T-helper 17 cell (primary cell): ENCODE results near the gene ERRFI1. TPM values are rescaled to one million over a fixed set of nuclear protein-coding genes. Genes with fewer than 3 reads are reported as not detected.

Experiments
- ATAC-seq: fragments of 150-1000 bp; cut with Tn5 transposase; 2 replicates; pipeline ENCODE4 v1.10.0; 2021; ENCODE audit warnings: mild to moderate bottlenecking, moderate library complexity
- DNase-seq, 3 donors: peaks; one replicate each; pipeline versions ENCODE4 v3.0.0 to v3.0.0-alpha.2; 2020 to 2021
- H3K9me3 ChIP-seq: one replicate; pipeline ENCODE4 v1.7.0; 2013; ENCODE audit warnings: low read length, mild to moderate bottlenecking; ENCODE audit not compliant: control insufficient read depth, poor library complexity, severe bottlenecking
- H3K27ac Mint-ChIP-seq: one replicate; pipeline ENCODE4 v1.8.0; 2022; ENCODE audit warnings: mild to moderate bottlenecking, moderate library complexity, mixed read lengths
- H3K27me3 Mint-ChIP-seq: one replicate; pipeline ENCODE4 v1.8.0; 2022; ENCODE audit warnings: mixed read lengths
- H3K36me3 Mint-ChIP-seq: one replicate; pipeline ENCODE4 v1.8.0; 2022; ENCODE audit warnings: low read depth, mixed read lengths
- H3K4me1 Mint-ChIP-seq: one replicate; pipeline ENCODE4 v1.8.0; 2022; ENCODE audit warnings: mild to moderate bottlenecking, mixed read lengths
- H3K4me3 Mint-ChIP-seq: one replicate; pipeline ENCODE4 v1.8.0; 2022; ENCODE audit warnings: mild to moderate bottlenecking, moderate library complexity, mixed read lengths
- total RNA-seq, 4 donors: library from RNA in 2 of 4; stranded (reverse) in 2 of 4; gene quantifications; one replicate each; pipeline ENCODE4 v1.2.3 and lab custom pipeline; 2022 to 2026

ERRFI1 gene
- total RNA-seq, 2 donors from 2014 or later: 1.1 to 1.8 TPM

DNA sequence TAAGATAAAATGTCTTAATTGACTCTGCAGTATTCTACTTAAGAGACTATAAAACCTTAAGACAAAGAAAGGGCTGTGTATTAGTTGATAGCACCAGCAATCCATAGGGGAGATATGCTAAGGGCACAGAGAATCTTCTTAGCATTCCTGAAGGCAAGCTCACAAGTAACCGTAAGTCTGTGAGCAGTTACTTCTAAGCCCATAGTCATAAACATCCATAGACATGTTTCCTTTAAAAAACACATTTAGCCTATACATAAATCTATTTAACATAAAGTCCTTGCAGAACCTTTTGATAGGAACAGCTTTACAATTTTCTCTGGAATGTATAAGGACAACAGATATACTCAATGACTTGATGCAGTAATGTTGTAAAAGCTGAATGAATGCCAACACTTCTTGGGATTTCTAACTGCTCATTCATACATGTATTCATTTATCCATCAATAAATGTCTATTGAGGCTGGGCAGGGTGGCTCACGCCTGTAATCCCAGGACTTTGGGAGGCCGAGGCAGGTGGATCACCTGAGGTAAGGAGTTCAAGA is 6.3 kb upstream of the ERRFI1 start:
- Mint-ChIP-seq H3K4me3 (no peak overlapping the region), H3K4me1 (peaks cover 3% of the 10 kb centered on the region), H3K27me3 (peaks cover 6% of the 10 kb centered on the region), H3K27ac (no peak overlapping the region), H3K36me3 (peaks cover 3% of the 10 kb centered on the region)
- H3K9me3 ChIP-seq: no peaks in the 10 kb centered on the region
- DNase-seq (no peak), ATAC-seq (no peak)

DNA sequence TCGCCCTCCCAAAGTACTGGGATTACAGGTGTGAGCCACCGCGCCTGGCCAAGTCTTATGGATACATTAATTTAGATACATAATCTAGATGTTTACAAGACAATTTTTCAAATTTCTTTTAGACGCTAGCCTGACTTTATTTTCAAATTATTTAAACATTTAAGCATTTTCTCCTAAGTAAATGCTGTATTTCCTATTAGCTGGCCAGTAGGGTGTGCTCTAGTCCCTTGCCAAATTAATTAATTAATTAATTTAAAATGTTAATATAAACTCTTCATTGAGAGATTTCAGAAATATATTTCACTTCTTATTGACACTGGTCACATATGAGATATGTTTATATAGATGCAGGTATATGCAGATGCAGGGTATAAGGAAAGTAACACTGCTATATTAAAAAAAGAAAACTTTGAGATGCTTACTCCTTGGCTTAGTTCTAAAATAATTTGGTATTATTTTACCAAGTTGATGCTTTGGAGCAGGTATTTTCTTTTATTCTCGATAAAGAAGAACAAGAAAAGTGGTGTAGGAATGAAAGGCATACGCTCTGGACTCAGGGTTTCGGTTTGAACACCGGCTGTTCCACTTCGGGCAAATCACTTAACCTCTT is 5.2 kb upstream of the ERRFI1 start:
- peaks cover 3% of the 10 kb centered on the region for H3K36me3 Mint-ChIP-seq
- peaks cover 9% of the 10 kb centered on the region for H3K4me1 Mint-ChIP-seq
- no peak for DNase-seq
- H3K4me3 Mint-ChIP-seq: no peak overlapping the region
- ATAC-seq: peak; percentile 32
- H3K27ac Mint-ChIP-seq: no peak overlapping the region
- no peaks in the 10 kb centered on the region for H3K9me3 ChIP-seq
- H3K27me3 Mint-ChIP-seq: peaks cover 6% of the 10 kb centered on the region

DNA sequence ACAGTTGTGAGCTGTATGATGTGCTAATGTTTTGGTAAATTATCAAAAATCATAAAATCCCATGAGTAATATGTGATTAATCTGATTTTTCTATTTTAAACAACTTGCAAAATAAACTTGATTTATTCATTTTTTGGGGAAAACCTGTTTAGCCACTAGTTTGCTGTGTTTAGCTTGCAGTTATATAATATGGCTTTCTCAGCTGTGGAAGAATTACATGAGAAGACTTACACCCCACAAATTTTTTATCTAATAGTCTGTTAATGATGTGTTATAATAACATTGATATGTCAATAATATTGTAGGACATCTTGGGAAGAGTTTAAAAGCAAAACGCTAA is 2.4 kb upstream of the ERRFI1 start:
- H3K9me3 ChIP-seq: no peaks in the 10 kb centered on the region
- Mint-ChIP-seq H3K4me1 (peaks cover 11% of the 10 kb centered on the region), H3K27ac (no peak overlapping the region), H3K36me3 (peaks cover 4% of the 10 kb centered on the region), H3K27me3 (peaks cover 12% of the 10 kb centered on the region), H3K4me3 (no peak overlapping the region)
- DNase-seq (no peak), ATAC-seq (no peak)

DNA sequence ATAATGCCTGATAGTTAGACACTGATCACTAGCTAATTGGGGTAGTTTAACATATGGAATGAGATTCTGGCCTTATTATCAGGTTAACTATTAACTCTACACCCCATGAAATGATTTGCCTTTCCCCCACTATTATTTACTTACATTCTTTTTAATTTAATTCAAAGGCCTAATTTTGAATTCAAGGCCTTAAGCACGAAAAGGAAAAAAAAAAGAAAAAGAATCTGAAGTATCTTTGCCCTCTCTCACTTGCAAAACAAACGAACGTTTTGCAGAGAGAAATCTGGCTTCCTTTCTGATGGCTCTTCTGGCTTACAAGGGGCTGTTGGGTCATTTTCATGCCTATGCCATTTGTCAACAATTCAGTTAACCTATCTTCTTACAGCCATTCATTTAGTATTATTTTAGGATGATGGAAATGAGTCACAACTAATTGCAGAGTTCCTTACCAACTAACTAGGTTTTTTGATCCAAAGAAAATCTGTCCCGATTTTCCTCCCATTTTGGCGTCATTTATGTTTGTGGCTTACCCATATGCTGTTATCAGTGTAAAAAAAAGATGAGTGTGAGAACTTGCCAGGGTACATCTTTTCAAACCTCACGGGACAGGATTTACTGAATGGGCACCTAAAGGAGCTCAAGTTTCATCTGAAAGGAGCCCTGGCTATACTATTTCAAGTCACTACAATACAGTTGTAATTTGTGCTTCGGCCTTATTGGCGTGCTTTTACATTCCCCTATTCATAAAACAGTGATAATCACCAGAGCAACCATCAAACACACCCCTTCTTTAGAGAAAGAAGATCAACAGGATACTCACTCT is 1.9 kb upstream of the ERRFI1 start:
- DNase-seq (no peak), ATAC-seq (no peak)
- H3K27ac Mint-ChIP-seq: peak overlapping the region; percentile 85
- H3K9me3 ChIP-seq: no peaks in the 10 kb centered on the region
- peaks cover 4% of the 10 kb centered on the region for H3K36me3 Mint-ChIP-seq
- no peak overlapping the region for H3K4me3 Mint-ChIP-seq
- peaks cover 11% of the 10 kb centered on the region for H3K4me1 Mint-ChIP-seq
- H3K27me3 Mint-ChIP-seq: peaks cover 14% of the 10 kb centered on the region

DNA sequence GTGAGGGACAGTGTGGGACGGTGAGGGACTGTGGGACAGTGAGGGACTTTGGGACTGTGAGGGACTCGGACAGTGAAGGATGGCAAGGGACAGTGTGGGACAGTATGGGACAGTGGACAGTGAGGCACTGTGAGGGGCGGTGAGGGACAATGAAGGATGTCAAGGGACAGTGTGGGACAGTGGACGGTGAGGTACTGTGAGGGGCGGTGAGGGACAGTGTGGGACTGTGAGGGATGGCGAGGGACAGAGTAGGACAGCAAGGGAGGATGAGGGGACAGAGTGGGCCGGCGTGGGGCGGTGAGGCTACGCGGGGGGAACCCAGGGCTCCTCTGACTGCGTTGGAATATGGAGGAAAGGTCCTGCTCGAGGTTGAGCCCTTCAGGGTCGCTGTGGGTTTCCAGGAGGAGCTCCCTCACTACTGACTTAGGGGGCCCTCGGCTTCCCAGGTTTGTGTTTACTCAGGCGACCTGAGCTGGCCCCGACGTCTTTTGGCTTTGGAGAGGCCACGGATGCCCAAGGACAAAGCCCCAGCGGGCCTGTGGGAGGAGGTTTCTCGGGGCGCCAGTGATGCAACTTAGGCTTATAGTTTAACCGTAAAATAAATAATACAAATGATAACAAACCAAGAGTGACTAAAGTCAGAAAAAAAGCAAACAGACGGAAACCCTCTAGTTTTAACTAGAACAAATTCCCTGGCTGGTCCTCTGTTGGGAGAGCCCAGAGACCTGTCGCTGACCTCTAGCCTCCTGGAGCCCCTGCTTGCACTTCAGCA is 1.1 kb upstream of the ERRFI1 start:
- no peaks in the 10 kb centered on the region for H3K9me3 ChIP-seq
- ATAC-seq (no peak), DNase-seq (no peak)
- peak overlapping the region; percentile 87 for H3K4me3 Mint-ChIP-seq
- H3K36me3 Mint-ChIP-seq: peaks cover 4% of the 10 kb centered on the region
- H3K27ac Mint-ChIP-seq: peak overlapping the region; percentile 85
- H3K4me1 Mint-ChIP-seq: peaks cover 11% of the 10 kb centered on the region
- H3K27me3 Mint-ChIP-seq: peaks cover 21% of the 10 kb centered on the region

DNA sequence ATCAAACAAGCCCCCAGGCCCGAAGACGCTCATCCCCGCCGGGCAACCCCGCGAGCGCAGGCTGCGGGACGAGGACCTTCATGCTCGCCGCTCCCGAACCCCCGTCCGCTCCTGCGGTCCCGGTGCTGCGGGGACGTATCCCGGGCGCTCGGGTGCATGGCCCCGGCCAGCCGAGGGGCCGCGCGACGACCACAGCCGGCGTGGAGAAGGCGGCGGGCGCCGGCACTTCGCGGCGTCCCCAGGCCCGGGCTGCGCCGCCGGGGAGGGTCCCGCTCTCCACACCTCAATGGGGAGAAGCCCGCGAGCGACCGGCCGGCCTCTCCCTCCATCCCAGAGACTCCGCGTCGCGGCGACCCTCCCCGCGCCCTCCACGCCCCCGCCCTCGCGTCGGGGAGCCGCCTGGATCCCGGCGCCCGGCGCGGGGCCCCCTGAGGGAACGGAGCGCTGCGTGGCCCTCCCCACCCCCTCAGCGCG is 401 bp downstream of the ERRFI1 start:
- peaks cover 26% of the 10 kb centered on the region for H3K27me3 Mint-ChIP-seq
- no peaks in the 10 kb centered on the region for H3K9me3 ChIP-seq
- H3K4me3 Mint-ChIP-seq: peak overlapping the region; percentile 92
- peak overlapping the region; percentile 85 for H3K27ac Mint-ChIP-seq
- H3K4me1 Mint-ChIP-seq: peaks cover 11% of the 10 kb centered on the region
- H3K36me3 Mint-ChIP-seq: peaks cover 4% of the 10 kb centered on the region
- DNase-seq: no peak
- peak; percentile 18 for ATAC-seq

DNA sequence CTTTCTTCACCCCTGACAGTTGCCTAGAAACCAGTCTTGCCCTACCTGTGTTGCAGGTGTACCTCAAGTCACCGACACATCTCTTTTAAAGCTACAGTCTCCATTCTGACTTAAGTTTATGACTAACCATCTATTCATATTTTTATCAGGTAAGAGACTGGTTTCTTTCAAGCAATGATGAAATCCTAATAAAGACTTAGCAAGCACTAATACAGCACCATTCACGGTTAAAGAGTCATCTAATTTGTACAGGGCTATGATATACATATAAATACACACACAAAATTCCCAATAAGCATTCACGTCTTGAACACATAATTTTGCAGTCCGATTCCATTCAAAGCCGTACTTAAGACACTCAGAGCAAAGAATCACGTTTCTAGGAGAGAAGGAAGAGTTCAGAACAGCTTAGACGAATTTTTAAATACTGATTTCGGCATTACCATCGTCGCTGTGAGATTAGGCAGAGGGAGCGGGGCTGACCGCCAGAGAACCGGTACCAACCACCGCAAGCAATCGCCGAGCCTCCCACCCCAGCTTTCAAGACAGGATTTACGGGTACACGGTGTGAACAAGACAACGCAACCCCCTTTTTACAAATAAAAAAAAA is 943 bp downstream of the ERRFI1 start:
- Mint-ChIP-seq H3K4me1 (peaks cover 11% of the 10 kb centered on the region), H3K27ac (peak overlapping the region; percentile 85), H3K4me3 (peak overlapping the region; percentile 92), H3K27me3 (peaks cover 26% of the 10 kb centered on the region), H3K36me3 (peaks cover 4% of the 10 kb centered on the region)
- no peak for ATAC-seq
- no peaks in the 10 kb centered on the region for H3K9me3 ChIP-seq
- DNase-seq: no peak

DNA sequence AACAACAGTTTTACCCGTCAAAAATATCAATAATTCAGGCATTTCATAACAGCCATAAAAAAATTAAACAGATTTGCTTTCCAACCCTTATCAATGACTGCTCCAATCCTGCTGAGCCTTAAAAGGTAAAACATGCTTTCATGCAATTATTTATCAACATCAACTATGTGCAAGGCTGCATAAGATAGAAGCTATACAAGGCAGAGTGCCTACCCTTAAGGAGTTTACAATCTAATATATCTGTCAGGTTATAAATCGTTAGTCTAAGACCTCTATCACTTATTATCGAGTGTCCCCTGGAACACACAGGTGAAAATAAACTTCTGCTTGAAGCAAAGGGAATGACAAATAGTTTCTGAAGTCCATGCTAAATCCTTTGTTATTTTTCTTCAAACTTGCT is 1.8 kb downstream of the ERRFI1 start:
- H3K27ac Mint-ChIP-seq: no peak overlapping the region

DNA sequence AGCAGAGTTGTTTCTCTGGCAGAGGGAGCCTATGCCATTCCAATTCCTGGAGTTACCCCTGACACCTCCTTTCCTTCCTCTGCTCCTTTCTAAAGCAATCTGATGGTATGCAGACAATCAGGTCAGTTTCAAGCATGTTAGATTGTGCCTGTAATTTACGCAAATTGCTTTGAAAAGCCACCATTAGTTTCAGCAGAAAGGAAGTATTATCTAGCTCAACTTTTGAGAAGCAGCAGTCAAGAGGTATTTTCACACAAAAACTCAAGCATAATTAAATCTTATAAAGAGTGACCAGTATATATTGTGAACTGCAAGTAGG is 2.2 kb downstream of the ERRFI1 start:
- no peak for ATAC-seq
- Mint-ChIP-seq H3K27ac (no peak overlapping the region), H3K27me3 (peaks cover 32% of the 10 kb centered on the region), H3K4me1 (peaks cover 12% of the 10 kb centered on the region), H3K4me3 (no peak overlapping the region), H3K36me3 (peaks cover 4% of the 10 kb centered on the region)
- no peak for DNase-seq
- no peaks in the 10 kb centered on the region for H3K9me3 ChIP-seq

More for the DNA sequence above, 1.8 kb downstream of the ERRFI1 start:
- H3K9me3 ChIP-seq: no peaks in the 10 kb centered on the region
- peaks cover 11% of the 10 kb centered on the region for H3K4me1 Mint-ChIP-seq
- peaks cover 4% of the 10 kb centered on the region for H3K36me3 Mint-ChIP-seq
- no peak overlapping the region for H3K4me3 Mint-ChIP-seq
- no peak for DNase-seq
- ATAC-seq: no peak
- H3K27me3 Mint-ChIP-seq: peaks cover 28% of the 10 kb centered on the region

DNA sequence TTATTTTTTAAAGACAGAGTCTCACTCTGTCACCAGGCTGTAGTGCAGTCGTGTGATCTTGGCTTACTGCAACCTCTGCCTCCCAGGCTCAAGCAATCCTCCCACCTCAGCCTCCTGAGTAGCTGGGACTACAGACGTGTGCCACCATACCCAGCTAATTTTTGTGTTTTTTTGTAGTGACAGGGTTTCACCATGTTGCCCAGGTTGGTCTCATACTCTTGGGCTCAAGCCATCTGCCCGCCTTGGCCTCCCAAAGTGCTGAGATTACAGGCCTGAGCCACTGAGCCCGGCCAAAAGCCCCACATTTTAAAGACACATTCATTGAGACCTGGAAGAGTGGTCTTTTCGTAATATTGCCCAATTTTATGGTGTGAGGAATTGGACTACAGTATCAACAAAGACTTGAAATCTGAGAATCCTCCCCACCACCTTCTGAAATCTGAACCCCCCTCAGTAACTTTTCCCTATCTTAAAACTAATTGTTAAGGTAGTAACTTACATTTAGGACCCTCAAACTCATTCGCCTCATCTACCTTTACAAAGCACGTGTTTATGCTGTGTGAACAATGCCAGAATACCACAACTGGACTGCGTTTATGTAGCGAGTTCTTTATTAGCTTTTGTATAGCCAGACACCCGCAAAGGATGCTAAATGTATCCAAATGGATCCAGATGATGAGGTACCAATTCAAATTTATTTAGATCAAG is 2.7 kb downstream of the ERRFI1 start:
- peaks cover 37% of the 10 kb centered on the region for H3K27me3 Mint-ChIP-seq

DNA sequence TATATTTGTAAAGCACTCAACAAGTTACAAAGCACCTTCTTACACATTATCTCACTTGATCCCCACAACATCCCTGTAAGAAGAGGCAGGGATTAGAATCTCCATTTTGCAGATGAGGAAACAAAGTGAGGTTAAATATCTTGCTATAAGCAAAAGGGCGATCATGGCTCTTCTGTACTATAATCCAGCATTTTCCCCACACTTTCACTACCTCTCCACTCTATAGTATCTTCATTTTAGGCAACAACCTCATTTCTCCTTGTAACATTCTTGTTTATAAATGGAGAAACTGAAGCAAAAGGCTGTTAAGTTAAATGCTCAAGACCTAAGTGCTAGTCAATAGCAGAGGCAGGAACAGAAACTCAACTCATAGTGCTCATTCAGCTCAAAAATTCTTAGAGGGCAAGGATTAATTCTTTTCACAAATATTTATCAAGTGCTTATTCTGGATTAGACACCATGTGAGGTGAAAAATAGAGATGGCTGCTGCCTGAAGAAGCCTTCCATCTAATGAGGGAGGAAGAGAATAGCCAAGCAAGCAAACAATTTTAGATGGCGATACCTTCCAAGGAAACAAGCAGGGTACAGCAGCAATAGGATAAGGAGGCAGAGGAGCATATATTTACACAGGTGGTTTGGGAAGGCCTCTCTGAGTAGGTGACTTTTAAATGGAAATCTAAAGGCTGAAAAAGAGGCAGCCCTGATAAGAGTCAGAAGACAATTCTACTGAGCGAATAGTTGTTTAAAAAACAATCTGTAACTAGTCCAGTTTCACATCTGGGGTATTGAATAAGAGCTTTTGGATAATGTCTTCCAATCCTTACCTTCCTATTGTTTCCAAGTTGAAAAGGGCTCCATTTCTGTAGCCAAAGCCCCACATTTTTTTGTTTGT is 3.5 kb downstream of the ERRFI1 start:
- H3K4me1 Mint-ChIP-seq: peaks cover 15% of the 10 kb centered on the region
- H3K36me3 Mint-ChIP-seq: peaks cover 8% of the 10 kb centered on the region
- DNase-seq: no peak
- H3K27ac Mint-ChIP-seq: no peak overlapping the region
- peaks cover 44% of the 10 kb centered on the region for H3K27me3 Mint-ChIP-seq
- H3K9me3 ChIP-seq: no peaks in the 10 kb centered on the region
- H3K4me3 Mint-ChIP-seq: no peak overlapping the region
- no peak for ATAC-seq

More for the DNA sequence above, 2.7 kb downstream of the ERRFI1 start:
- H3K9me3 ChIP-seq: no peaks in the 10 kb centered on the region
- Mint-ChIP-seq H3K4me1 (peaks cover 15% of the 10 kb centered on the region), H3K36me3 (peaks cover 8% of the 10 kb centered on the region), H3K4me3 (no peak overlapping the region), H3K27ac (no peak overlapping the region)
- ATAC-seq (no peak), DNase-seq (no peak)
